ENCODE results near the gene STEAP1B.
"Not testable (repeated sequence)": the region's sequence is repeated elsewhere in the genome, so short reads cannot be mapped to it uniquely, and the experiment has no call there.

The STEAP1B gene

DNA sequence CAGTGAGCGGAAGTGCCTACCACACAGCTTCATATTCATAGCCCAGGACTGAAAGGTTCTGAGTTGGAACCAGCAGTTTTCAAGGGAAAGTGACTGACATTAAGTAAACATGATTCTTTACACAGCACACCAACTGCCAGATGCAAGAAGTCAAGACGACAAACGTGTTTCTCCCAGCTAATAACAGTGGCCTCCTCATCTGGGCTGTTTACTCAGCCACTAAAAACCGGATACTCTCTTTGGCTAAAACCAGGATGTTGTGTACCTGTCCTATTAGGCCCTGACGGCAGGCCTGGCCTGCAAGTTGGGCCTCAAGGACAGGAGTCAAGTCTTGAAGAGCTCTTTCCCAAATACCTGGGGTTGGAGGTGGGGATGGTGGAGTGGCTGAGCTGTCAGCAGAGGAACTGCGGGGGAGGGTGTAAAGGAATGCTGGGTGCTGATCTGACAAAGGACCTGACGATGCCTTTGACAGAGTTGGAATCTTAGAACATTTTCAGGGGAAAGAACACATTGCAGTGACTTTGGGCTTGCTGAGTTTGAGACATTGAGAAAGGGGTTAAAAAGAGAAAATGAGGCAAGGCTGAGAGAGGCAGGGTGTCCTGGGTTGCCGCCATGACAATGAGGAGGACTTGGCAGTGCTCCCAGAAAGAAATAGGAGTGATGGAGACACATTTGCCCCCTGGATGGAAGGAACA lies 57.7 kb downstream of the STEAP1B start:
- Histone ChIP-seq H2AFZ (no peak overlapping the region), H3K79me2 (no peaks in the 10 kb centered on the region), H3K4me2 (ENCODE audit: low read length) (no peak overlapping the region), H3K9ac (no peak overlapping the region), H3K9me3 (ENCODE audit: control insufficient read depth, low read length) (no peaks in the 10 kb centered on the region), H3K36me3 (ENCODE audit: control insufficient read depth, insufficient read depth, low read length) (no peaks in the 10 kb centered on the region), H3K4me3 (ENCODE audit: low read depth, low read length) (no peak overlapping the region), H3K4me1 (no peaks in the 10 kb centered on the region), H3K27ac (no peak overlapping the region), H3K27me3 (ENCODE audit: control insufficient read depth, insufficient read depth, low read length) (no peaks in the 10 kb centered on the region)
- TF ChIP-seq, protein P1, sequence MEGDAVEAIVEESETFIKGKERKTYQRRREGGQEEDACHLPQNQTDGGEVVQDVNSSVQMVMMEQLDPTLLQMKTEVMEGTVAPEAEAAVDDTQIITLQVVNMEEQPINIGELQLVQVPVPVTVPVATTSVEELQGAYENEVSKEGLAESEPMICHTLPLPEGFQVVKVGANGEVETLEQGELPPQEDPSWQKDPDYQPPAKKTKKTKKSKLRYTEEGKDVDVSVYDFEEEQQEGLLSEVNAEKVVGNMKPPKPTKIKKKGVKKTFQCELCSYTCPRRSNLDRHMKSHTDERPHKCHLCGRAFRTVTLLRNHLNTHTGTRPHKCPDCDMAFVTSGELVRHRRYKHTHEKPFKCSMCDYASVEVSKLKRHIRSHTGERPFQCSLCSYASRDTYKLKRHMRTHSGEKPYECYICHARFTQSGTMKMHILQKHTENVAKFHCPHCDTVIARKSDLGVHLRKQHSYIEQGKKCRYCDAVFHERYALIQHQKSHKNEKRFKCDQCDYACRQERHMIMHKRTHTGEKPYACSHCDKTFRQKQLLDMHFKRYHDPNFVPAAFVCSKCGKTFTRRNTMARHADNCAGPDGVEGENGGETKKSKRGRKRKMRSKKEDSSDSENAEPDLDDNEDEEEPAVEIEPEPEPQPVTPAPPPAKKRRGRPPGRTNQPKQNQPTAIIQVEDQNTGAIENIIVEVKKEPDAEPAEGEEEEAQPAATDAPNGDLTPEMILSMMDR (IDR thresholded peaks at IDR 0.05) = no peak

DNA sequence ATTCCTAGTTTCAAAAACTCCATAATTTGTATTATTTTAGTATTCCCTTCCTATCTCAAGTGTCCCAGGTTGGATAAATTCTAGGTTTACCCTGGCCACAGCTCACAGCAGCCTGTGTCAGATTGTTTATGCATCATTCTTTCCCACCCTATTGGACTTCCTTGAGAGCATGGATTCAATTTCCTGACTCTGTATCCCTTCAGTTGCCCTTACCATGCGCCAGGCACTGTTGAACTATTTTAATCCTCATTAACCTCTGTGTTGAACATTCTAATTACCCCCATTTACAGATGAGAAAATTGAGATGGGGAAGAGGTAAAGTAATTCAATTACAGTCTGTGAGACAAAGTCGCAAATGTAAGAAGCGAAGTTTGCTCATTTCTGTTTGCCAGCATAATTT lies 58.8 kb downstream of the STEAP1B start:
- Histone ChIP-seq H3K9me3 (ENCODE audit: control insufficient read depth, low read length) (no peaks in the 10 kb centered on the region), H3K4me1 (no peaks in the 10 kb centered on the region)

DNA sequence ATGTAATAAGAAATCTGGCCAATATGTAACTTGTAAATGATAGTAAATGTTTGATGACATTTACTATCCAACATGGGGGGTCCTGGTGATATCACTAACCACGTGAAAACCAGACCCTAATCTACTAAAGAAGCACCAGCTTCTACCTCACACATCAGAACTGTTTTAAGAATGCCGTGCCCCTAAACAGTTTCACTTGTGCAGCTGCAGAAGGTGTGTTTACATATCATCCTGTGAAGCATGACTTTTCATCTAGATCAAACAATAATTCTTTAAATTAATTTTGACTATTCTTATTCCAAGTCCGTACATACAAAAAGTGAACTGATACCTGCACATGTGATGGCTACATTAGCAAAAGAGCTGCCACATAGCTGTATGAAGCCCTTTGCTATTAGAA lies 61.0 kb downstream of the STEAP1B start:
- Histone ChIP-seq H3K4me2 (ENCODE audit: low read length) (no peak overlapping the region), H3K9ac (no peak overlapping the region), H3K4me1 (no peaks in the 10 kb centered on the region), H3K9me3 (ENCODE audit: control insufficient read depth, low read length) (no peaks in the 10 kb centered on the region), H3K4me3 (ENCODE audit: low read depth, low read length) (no peak overlapping the region), H3K79me2 (no peaks in the 10 kb centered on the region), H3K27me3 (ENCODE audit: control insufficient read depth, insufficient read depth, low read length) (no peaks in the 10 kb centered on the region), H3K36me3 (ENCODE audit: control insufficient read depth, insufficient read depth, low read length) (no peaks in the 10 kb centered on the region), H3K27ac (no peak overlapping the region), H2AFZ (no peak overlapping the region)
- TF ChIP-seq, protein P1 (IDR thresholded peaks at IDR 0.05) = no peak

More for the DNA sequence above, 58.8 kb downstream of the STEAP1B start:
- TF ChIP-seq, protein P1 (IDR thresholded peaks at IDR 0.05) = no peak
- Histone ChIP-seq H3K4me2 (ENCODE audit: low read length) (no peak overlapping the region), H3K27me3 (ENCODE audit: control insufficient read depth, insufficient read depth, low read length) (no peaks in the 10 kb centered on the region), H3K36me3 (ENCODE audit: control insufficient read depth, insufficient read depth, low read length) (no peaks in the 10 kb centered on the region), H3K27ac (no peak overlapping the region), H3K4me3 (ENCODE audit: low read depth, low read length) (no peak overlapping the region), H2AFZ (no peak overlapping the region), H3K9ac (no peak overlapping the region), H3K79me2 (no peaks in the 10 kb centered on the region)

DNA sequence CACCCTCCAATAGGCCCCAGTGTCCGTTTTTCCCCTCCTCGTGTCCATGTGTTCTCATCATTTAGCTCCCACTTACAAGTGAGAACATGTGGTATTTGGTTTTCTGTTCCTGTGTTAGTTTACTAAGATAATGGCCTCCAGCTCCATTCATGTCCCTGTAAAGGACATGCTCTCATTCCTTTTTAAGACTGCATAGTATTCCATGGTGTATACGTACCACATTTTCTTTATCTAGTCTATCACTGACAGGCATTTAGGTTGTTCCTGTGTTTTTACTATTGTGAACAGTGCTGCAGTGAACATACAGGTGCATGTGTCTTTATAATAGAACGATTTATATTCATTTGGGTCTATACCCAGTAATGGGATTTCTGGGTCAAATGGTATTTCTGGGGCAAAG lies 63.4 kb downstream of the STEAP1B start:
- not testable (repeated sequence) for H3K4me3 ChIP-seq (ENCODE audit: low read depth, low read length)

DNA sequence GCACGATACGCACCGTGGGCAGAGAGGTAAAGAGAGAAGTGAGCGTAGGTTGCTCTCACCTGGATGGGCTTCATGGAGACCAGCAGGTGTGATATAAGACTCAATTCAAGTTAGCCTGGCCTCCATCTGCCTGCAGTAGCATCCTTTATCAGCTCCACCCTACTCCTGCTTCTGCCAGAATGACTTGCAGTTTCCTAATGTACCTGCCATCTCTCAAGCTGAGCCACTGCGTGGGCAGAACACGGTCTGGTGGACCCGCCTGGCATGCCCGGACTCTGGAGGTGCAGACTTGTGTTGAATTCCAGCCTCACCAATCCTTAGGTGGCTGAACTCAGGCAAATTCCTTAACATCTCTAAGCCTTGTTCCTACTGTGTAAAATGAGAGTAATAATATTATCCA lies 64.3 kb downstream of the STEAP1B start:
- TF ChIP-seq, protein P1 (IDR thresholded peaks at IDR 0.05) = no peak
- no peaks in the 10 kb centered on the region for H3K9me3 ChIP-seq (ENCODE audit: control insufficient read depth, low read length)
- H3K4me2 ChIP-seq (ENCODE audit: low read length) = no peak overlapping the region
- H3K9ac ChIP-seq = no peak overlapping the region
- H3K27me3 ChIP-seq (ENCODE audit: control insufficient read depth, insufficient read depth, low read length) = no peaks in the 10 kb centered on the region
- H3K36me3 ChIP-seq (ENCODE audit: control insufficient read depth, insufficient read depth, low read length) = no peaks in the 10 kb centered on the region
- no peak overlapping the region for H3K27ac ChIP-seq
- H3K79me2 ChIP-seq = no peaks in the 10 kb centered on the region
- no peak overlapping the region for H3K4me3 ChIP-seq (ENCODE audit: low read depth, low read length)
- no peaks in the 10 kb centered on the region for H3K4me1 ChIP-seq
- no peak overlapping the region for H2AFZ ChIP-seq

More for the DNA sequence above, 63.4 kb downstream of the STEAP1B start:
- not testable (repeated sequence) for H3K4me2 ChIP-seq (ENCODE audit: low read length); H3K79me2 ChIP-seq; H3K9me3 ChIP-seq (ENCODE audit: control insufficient read depth, low read length); H2AFZ ChIP-seq; H3K27ac ChIP-seq; H3K27me3 ChIP-seq (ENCODE audit: control insufficient read depth, insufficient read depth, low read length); H3K4me1 ChIP-seq; H3K9ac ChIP-seq; H3K36me3 ChIP-seq (ENCODE audit: control insufficient read depth, insufficient read depth, low read length)

Measured in parathyroid adenoma (tissue), 2 donors.